GM21367 (cell line): Measurements from ENCODE around the gene CFAP61.

ENCODE experiments used
- ATAC-seq: cut with Tn5 transposase; IDR thresholded peaks from one replicate; pipeline ENCODE4 v1.9.1; 2021; ENCODE audit not compliant: unreplicated experiment

Gene CFAP61

GRCh38 chr20:20391766-20392165 lies 339.4 kb downstream of the CFAP61 start:
- no peak for ATAC-seq

GRCh38 chr20:20393207-20394120 lies 341.1 kb downstream of the CFAP61 start:
- no peak for ATAC-seq

- ATAC-seq: no peak
Observed at GRCh38 chr20:20395087-20395486, 342.8 kb downstream of the CFAP61 start.

GRCh38 chr20:20395903-20396568 lies 343.7 kb downstream of the CFAP61 start:
- ATAC-seq: no peak

- no peak for ATAC-seq
Observed at GRCh38 chr20:20396794-20397193, 344.5 kb downstream of the CFAP61 start.

- ATAC-seq: no peak
Observed at GRCh38 chr20:20398123-20398522, 345.8 kb downstream of the CFAP61 start.

- no peak for ATAC-seq
Observed at GRCh38 chr20:20399531-20400500, 347.5 kb downstream of the CFAP61 start.

- ATAC-seq: no peak
Observed at GRCh38 chr20:20401991-20402390, 349.7 kb downstream of the CFAP61 start.

- ATAC-seq: no peak
Observed at GRCh38 chr20:20404633-20405032, 352.3 kb downstream of the CFAP61 start.

- no peak for ATAC-seq
Observed at GRCh38 chr20:20405623-20406022, 353.3 kb downstream of the CFAP61 start.

- ATAC-seq: no peak
Observed at GRCh38 chr20:20406306-20406705, 354.0 kb downstream of the CFAP61 start.

GRCh38 chr20:20407891-20408805 lies 355.8 kb downstream of the CFAP61 start:
- ATAC-seq: no peak

- no peak for ATAC-seq
Observed at GRCh38 chr20:20409331-20409730, 357.0 kb downstream of the CFAP61 start.
